GF-D8 (cell line): Measurements from ENCODE around the gene ZNF10.

ENCODE experiments used
- DNase-seq: peaks from one replicate; lab custom pipeline; 2025; lab: John Stamatoyannopoulos, UW

The ZNF10 gene

GRCh38 chr12:133201888-133202287, 71.5 kb downstream of the ZNF10 start:
- no peak for DNase-seq

- DNase-seq = no peak
These were observed 72.3 kb downstream of the ZNF10 start for GRCh38 chr12:133202493-133203343.

GRCh38 chr12:133203344-133204263, 73.2 kb downstream of the ZNF10 start:
- no peak for DNase-seq

GRCh38 chr12:133204264-133204603, 73.8 kb downstream of the ZNF10 start:
- no peak for DNase-seq

GRCh38 chr12:133206390-133206789, 76.0 kb downstream of the ZNF10 start:
- DNase-seq = no peak
